ENCODE data around the gene TVP23C. TPM values are rescaled to one million over a fixed set of nuclear protein-coding genes. Genes with fewer than 3 reads are reported as not detected.
"Not testable (repeated sequence)": the region's sequence is repeated elsewhere in the genome, so short reads cannot be mapped to it uniquely, and the experiment has no call there.

Gene TVP23C
- total RNA-seq, 1 experiment from 2014 or later = 5.3 TPM

- peak; percentile 69 for DNase-seq (ENCODE audit: low spot score)
These were observed 36.7 kb downstream of the TVP23C start for GRCh38 chr17:15526292-15527218.

- not testable (repeated sequence) for DNase-seq (ENCODE audit: low spot score)
These were observed 38.0 kb downstream of the TVP23C start for GRCh38 chr17:15524990-15525985.

GRCh38 chr17:15516150-15516549 lies 47.1 kb downstream of the TVP23C start:
- DNase-seq (ENCODE audit: low spot score) = no peak

GRCh38 chr17:15514469-15514868 lies 48.8 kb downstream of the TVP23C start:
- no peak for DNase-seq (ENCODE audit: low spot score)

- DNase-seq (ENCODE audit: low spot score) = no peak
These were observed 49.3 kb downstream of the TVP23C start for GRCh38 chr17:15513856-15514459.

- no peak for DNase-seq (ENCODE audit: low spot score)
These were observed 50.1 kb downstream of the TVP23C start for GRCh38 chr17:15513058-15513791.

GRCh38 chr17:15512071-15512709 lies 51.1 kb downstream of the TVP23C start:
- DNase-seq (ENCODE audit: low spot score) = no peak

- DNase-seq (ENCODE audit: low spot score) = no peak
These were observed 52.1 kb downstream of the TVP23C start for GRCh38 chr17:15511142-15511541.

- DNase-seq (ENCODE audit: low spot score) = peak; percentile 65
These were observed 52.9 kb downstream of the TVP23C start for GRCh38 chr17:15510361-15510760.

GRCh38 chr17:15509095-15509494 lies 54.2 kb downstream of the TVP23C start:
- DNase-seq (ENCODE audit: low spot score) = no peak

GRCh38 chr17:15508466-15508865 lies 54.8 kb downstream of the TVP23C start:
- no peak for DNase-seq (ENCODE audit: low spot score)

- no peak for DNase-seq (ENCODE audit: low spot score)
These were observed 55.4 kb downstream of the TVP23C start for GRCh38 chr17:15507896-15508295.

GRCh38 chr17:15507001-15507400 lies 56.3 kb downstream of the TVP23C start:
- no peak for DNase-seq (ENCODE audit: low spot score)

- not testable (repeated sequence) for DNase-seq (ENCODE audit: low spot score)
These were observed 57.6 kb downstream of the TVP23C start for GRCh38 chr17:15505708-15506107.

- no peak for DNase-seq (ENCODE audit: low spot score)
These were observed 59.6 kb downstream of the TVP23C start for GRCh38 chr17:15503731-15504130.

GRCh38 chr17:15502369-15503112 lies 60.7 kb downstream of the TVP23C start:
- peak; percentile 70 for DNase-seq (ENCODE audit: low spot score)

- no peak for DNase-seq (ENCODE audit: low spot score)
These were observed 61.5 kb downstream of the TVP23C start for GRCh38 chr17:15501793-15502192.

- no peak for DNase-seq (ENCODE audit: low spot score)
These were observed 62.0 kb downstream of the TVP23C start for GRCh38 chr17:15501282-15501681.

- DNase-seq (ENCODE audit: low spot score) = no peak
These were observed 65.2 kb downstream of the TVP23C start for GRCh38 chr17:15498107-15498506.

All from H4 (cell line).